Muscle of back (tissue), 13 donors: ENCODE data around the gene TMEM63B. TPM values are rescaled to one million over a fixed set of nuclear protein-coding genes. Genes with fewer than 3 reads are reported as not detected.
"Not testable (repeated sequence)": the region's sequence is repeated elsewhere in the genome, so short reads cannot be mapped to it uniquely, and the experiment has no call there.

Experiments
- DNase-seq, 3 donors: peaks; one replicate each; pipeline versions ENCODE4 v3.0.0 to v3.0.0-alpha.2; 2013
- long read RNA-seq, 9 donors: transcript quantifications; one replicate each; lab custom pipeline, GENCODE V29; 2026
- polyA plus RNA-seq, 10 donors: library from polyadenylated mRNA; unstranded; fragments of 120-200 nt; gene quantifications; one replicate each; pipeline ENCODE4 v1.2.1, GENCODE V29; 2013; ENCODE audit not compliant: insufficient read length in 10 of 10

TMEM63B gene
- 10 to 100 TPM; 14.2 to 20.5 (median 16.8) TPM for polyA plus RNA-seq
- long read RNA-seq, donor 1, partial matches to known transcripts, result 9 of 9 reads
- long read RNA-seq, donor 1, other reads (novel, unspliced or antisense), result 0 of 9 reads
- long read RNA-seq, donor 2, result 0 reads
- long read RNA-seq, donor 3, result 0 reads
- long read RNA-seq, donor 4, result 0 reads
- long read RNA-seq, donor 5, result 0 reads
- long read RNA-seq, donor 6, result 0 reads
- long read RNA-seq, donor 7, result 0 reads
- long read RNA-seq, donor 8, result 0 reads
- long read RNA-seq, donor 9, result 0 reads

DNA sequence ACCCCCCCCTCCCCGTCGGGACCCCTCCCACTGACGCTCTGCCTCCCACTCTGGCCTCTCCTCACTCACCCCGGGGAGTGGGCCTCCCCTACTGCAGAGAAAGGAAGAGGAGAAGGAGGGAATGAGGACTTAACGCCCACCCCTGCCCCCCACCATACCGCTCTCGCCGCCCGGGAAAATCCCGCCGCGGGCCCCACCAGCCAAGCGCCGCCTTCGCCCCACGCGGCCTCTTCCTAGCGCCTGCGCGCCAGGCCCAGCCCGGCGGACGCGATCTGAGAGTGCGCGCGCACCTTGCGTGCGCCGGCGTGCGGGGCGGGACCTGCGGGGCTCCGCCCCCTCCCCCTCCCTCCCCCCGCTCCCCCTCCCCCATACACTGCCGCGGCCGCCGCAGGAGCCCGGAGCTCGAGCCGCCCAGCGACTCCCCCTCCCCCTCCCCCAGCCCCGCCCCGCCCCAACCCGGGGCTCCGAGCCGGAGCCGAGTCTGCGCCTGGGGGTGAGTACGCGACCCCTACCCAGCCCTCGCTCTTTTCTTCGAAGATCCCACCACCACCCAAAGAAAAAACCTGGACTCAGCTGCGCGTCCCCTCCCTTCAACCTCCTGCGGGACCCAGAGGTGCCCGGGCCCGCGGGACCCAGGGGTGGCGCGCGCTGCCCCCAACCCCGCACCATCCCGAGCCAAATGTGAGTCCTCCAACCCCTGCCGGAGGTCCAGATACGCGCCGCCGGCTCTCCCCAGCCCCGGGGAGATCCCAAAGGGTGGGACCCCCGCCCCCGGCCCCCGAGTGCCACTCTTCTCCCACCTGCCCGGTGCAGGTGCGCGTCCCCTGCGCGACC is at the start of gene TMEM63B, which contains the start of gene MRPL14:
Gene TMEM63B (plus strand): TSS at position 369 of the 834 bp plus-strand sequence. CDS start 7,031 bp downstream, outside the sequence.
Gene MRPL14 (minus strand): TSS at position 267 of the 834 bp plus-strand sequence. CDS start 10,841 bp downstream, outside the sequence.
- DNase-seq, result peak; percentile 89 to 96 (median 96)

DNA sequence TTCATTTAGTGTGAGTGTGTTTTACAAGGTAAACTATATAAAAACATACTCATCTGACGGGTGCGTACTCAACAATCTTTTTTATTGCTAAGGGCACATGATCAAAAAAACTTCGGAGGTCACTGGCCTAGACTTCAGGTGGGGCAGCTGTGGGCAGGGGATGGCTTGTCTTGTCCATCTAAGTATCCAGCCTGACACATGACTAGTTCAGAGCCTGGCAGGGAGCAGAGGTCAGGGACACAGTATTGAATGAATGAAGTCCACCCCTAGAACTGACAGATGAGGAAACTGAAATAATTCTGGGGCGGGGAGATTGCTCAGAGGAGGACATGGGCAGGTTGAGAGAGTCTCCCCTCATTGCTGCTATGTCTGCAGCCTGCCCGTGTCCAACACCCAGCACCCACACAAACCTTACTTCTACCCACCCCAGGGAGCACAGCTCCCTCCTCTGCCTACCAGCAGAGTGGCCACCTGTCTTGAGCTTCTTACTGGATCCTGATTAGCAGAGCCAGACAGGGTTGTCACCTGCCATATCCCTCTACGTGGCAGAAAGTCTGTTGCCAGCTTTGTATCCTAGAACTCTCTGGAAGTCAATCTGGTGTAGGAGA is 49.0 kb upstream of the TMEM63B start:
- no peak for DNase-seq

DNA sequence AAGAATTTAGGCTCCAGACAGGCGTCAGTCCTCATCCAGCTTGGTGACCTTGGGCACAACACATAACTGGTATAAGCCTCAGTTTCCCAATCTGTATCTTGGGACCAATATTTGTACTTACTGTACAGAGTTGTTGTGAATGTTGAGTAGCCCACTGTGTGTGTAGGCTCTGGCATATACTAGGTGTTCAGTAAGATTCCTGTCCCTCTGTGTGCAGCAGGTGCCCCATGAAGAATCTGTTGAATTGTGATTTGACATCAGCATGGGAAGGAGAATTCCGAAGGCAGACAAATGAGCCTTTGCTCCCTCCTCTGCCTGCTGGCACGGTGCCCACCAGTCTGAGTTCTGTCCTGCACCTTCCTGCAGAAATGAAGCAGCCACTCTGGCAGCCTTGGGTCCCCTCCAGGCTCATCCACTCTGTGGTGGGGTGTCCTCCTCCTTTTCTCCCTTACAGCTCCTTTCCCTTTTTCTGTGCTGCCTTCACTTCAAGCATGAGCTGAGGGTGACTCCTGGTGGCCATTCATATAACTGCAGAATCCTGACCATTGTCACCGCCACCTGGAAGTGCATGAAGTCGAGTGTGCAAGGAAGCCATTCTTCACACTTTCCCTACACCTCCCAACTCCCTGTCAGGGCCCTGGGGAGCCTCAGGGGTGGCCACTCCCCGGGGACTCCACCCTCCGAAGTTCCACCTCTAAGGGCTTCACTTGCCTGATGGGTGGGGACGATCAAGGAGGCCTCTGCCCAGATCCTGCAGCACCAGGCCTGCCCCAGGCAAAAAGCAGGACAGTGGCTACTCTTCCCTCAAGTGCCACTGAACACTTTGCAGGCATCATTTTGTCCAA is 48.3 kb upstream of the TMEM63B start:
- DNase-seq, result peak; percentile 77 to 89 (median 82)

DNA sequence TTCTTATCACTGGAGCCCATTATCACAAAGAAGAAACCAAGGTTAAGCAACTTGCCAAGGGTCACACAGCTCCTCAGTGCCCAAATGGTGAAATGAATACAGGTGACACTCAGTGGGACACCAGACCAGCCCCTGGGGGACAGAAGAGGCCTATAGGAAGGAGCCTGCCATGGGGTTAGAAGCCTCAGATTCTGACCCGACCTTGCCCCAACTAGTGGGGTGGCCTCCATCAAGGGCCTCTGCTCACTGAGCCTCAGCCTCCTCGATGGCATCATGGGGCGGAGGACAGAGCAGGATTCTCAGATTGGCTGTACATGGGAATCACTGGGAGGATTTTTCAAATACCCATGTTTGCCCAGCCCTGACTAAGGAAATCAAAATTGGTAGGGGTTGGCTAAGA is 47.7 kb upstream of the TMEM63B start:
- no peak for DNase-seq

DNA sequence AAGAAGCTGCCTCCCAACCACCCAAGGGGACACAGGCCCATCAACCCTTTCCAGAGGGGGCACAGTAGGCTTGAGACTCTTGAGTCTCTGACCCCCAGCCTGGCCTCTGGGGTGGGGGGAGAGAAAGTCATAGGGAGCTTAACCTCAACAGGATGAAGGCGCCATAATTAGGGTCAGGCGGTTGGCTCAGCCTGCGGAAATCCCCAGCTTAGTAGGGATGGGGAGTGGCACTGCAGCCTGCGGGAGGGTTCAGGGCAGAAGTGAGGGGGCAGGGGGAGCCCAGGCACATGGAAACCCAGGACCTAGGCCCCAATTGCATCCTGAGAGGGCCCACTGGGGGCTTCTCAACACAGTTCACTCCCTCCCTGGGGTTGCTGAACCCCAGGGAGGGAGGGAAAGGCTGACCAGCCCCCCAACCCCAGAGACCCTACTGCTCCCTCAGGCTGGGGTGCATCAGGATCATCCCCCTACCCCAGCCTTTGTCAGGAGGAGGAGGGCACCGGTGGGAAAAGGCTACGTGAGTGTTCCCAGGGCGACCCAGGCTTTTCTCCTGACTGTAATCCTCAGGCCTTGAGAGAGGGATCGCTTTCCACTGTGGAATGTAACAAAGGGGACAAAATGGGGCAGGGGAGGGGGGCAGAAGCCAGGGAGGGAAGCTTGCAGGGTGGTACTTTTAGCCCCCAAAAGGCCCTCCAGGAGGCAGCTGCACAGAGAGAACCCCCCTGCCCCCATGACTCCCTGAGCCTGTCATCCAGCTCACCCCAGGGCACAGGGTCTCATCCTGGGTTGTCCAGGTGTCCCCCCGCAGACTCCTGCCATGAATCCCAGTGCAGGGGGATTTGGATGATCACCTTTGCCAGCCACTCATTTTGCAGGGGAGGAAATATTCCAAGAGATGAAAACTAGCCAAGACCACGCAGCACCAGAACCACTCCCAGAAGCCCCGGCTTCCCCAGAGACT is 46.5 kb upstream of the TMEM63B start:
- no peak for DNase-seq

DNA sequence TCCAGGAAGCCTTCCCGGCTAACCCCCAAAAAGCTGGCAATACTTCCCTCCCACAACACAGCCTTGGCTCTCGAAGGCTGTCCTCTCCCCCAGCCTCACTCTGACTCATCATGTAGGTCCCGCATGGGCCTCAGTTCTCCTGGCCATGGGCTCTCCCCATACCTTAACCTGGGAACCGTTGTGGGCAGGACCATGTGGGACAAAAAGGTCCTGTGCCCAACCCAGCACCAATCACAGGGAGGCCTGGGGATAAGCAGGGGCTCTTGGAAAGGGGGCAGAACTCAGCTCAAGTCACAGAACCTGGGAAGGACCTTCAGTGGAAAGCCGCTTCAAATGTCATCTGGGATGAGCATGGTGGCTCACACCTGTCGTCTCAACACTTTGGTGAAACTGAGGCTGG is 45.6 kb upstream of the TMEM63B start:
- DNase-seq, result no peak

DNA sequence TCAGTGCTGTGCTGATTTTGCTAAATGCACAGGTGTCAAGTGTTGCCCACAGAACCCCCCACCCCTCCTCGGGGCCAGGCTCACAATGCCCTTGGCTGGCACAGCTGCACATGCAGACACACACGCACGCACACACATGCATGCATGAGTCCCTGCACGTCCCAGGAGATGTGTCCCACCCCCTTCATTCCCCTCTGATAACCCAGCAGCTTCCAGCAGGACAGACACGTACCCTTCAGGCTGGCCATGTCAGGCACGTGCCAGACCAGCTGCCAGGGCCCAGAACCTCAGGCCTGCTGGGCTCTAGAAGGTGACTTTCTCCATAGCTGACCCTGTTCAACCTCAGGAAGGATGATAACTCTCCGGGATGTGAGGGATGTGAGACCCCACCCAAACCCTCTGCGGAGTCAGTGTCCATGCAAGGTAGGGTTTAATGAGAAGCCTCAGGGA is 44.5 kb upstream of the TMEM63B start:
- DNase-seq, result no peak

DNA sequence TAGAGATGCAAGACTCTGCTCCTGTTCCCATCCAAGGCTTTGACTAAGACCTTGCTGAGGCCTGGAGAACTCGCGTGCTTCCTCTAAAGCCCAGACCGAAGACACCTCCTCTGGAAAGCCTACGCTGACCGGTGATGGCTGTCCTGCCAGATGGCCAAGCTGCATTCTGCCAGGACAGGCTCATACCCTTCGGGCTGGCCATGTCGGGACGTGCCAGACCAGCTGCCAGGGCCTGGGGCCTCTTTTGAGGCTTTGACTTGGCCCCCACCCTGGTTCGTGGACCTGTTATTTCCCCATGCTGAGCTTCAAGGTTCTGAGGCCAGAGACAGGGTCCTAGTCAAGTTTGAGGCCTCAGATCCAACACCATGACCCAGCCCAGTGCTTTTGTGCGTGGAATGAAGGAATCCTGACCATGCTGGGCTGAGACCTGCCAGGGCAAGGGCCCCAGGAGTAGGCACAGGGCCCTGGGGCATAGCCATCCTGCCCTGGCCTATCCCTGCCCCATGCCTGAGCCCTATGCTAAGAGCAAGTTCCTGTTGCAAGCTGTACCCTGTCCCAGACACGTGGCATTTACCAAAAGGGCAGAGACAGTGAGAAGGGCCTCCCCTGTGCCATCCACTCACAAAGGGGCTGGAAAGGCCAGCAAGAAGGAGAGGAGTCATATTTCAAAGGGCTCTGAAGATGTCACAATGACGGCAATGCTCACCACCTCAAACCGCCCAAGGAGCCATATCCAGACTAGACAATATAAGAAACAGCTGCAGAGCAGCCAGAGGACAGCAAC is 42.9 kb upstream of the TMEM63B start:
- no peak for DNase-seq

DNA sequence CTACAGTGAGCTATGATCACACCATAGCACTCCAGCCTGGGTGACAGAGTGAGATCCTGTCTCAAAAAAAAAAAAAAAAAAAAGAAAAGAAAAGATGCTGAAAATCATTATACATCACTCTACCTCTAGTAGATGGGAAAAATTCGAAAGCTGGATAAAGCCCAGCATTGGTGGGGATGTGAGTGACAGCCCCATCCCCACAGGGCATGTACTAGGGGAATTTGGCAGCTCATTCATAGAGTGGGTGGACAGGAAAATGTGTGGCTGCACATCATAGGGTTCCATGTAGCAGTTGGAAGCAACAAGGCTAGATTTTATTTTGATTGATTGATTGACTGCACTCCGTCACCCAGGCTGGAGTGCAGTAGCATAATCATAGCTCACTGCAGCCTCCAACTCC is 42.1 kb upstream of the TMEM63B start:
- no peak for DNase-seq

DNA sequence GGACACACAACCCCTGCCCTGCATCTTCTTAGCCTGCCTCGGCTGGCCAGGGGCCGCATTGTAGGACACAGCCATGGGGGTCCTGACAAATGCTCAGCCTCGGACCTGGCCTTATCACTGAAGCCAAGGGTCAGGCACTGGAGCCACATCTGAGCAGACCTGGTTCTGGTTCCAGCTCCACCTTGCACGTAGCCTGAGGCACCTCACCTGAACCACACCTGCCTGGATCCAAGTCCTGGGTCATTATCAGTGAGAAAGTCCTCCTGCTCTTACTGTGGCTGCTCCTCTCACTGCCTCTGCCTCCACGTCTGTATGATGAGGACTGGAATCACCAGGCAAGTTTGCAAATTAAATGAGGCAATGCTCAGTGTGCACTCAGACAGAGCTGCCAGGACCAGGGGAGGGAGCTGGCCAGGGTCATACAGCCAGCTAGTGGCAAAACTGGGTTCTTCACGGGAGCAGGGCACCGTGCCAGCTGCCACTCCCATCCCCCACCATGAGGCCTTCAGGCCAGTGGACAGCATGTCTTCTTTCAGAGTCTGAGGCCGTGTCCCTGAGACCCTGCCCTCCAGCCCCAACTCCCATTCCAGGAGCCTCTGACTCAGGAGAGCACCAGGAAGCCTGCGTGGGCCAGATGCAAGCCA is 40.3 kb upstream of the TMEM63B start:
- DNase-seq, result no peak

DNA sequence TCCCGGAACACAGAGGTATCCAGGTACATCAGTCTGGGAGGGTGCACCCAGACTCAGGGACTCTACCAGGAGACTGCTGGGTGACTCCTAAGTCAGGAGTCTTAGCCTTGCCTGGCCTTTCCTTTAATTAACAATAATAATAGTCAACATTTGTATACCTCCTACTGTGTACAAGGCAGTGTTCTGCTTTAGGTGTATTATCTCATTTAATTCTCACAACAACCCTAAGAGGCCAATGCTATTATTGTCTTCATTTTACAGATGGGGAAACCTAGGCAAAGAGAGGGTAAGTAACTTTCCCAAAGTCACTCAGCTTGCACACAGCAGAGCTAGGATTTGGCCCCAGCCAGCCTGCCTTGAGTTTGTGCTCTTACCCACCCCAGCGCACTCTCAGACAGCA is 39.7 kb upstream of the TMEM63B start:
- no peak for DNase-seq

DNA sequence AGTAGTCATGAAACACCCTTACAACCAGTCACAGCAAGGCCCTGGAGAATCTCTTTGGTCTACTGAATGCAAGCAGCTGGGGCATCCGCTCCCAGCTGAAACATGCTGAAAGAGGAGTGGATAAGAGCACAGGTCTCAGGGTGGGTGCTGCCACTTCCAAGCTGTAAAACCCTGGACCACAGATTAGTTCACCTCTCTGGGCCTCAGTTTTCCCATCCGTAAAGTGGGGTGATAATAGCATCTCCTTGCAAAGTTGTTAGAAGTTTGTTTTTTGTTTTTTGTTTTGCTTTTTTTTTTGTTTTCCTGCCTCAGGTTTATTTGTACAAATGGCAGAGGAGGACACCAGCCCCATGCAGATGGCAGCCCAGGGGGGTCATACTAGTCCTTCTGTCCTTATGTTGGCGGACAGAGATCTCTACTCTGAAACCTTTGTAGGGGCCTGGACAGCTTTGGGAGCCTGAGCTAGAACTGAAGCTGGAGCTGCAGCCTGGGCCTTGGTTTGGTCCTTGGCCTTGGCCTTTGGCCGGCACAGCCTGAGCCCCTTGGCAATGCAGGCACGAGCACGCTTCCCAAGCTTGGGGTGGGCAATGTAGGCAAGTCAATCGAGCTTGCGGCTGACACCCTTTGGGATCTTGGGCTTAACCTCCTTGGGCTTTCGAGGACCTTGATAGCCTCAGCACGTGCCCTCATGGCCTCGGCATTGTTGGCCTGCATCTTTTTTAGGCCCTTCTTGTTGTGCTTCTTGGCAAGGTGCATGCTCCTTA is 38.3 kb upstream of the TMEM63B start:
- DNase-seq, result no peak

DNA sequence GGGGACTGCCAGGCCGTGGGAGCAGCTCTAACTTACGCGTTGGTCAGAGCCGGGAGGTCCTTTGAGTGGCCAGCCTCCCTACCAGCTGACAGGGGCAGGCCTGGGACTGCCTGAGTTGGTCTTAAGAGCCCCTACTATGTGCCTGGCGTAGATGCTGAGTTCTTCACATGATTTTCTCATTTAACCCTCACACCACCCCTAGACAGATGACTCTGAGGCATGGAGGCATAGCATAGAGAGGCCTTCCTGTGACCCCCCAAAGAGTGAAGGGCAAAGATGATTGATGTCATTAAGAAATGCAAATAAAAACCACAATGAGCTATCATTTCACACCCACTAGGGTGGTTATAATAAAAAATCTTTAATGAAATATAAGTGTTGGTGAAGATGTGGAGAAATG is 36.9 kb upstream of the TMEM63B start:
- no peak for DNase-seq

DNA sequence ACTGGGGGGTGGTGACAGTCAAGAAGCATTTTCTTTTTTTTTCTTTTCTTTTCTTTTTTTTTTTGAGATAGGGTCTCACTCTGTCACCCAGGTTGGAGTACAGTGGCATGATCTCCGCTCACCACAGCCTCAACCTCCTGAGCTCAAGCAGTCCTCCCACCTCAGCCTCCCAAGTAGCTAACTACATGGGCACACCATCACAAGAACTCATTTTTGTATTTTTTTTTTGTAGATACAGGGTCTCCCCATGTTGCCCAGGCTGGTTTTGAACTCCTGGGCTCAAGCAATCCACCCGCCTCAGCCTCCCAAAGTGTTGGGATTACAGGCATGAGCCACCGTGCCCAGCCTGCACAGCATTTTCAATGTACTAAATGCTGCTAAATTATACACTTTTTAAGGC is 36.0 kb upstream of the TMEM63B start:
- not testable (repeated sequence) for DNase-seq

DNA sequence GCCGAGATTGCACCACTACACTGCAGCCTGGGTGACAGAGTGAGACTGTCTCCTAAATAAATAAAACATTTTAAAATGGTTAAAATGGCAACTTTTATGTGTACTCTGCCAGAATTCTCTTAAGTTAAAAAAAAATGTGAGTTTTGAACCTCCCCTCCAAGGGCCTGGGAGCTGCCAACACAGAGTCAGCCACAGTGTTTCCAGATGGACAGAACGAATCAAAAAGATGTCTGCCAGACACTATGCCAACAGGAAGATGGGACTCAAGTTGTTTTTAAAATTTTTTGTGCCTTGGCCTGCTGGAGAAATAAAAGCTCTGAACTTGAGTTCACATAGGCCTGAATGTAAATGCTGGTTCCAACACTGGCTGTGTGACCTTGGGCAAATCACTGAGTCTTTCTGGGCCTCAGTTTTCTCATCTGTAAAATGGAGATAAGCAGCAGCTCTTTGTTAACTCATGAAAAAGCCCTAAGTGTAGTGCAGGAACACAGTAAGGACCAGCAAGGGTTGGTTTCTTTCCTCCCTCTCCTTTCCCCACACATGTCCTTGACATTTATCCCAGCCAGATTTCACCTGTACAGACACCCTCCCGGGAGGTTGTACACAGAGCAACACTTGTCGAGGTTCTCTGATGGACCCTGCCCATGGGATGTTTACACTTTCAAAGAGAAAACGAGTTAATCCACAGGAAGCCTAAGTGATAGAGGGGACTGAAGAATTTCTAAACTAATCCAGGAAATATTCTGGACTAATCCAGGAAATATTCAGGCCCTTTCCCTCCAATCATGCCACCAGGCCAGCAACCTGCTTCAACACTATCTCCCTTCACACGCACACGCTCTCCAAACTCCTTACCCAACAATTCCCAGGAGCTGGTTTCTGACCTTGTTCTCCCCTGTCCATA is 35.1 kb upstream of the TMEM63B start:
- no peak for DNase-seq

DNA sequence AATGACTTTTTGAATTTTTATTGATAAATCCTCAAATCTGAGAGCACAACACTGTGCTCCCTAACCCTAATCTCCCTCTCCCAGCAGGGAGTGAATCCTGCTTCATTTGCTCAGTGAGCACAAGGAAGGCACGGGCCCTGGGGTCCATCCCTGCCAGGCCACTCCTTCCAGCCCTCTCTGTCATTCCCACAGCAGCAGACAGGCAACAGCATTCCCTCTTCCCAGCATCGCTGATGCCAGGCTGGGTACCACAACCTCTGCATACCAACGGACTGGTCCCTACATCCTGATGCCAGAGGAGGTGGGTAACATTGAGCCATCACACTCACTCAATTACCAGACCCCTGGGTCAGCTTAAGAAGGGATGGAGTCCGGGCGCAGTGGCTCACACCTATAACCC is 34.3 kb upstream of the TMEM63B start:
- no peak for DNase-seq

DNA sequence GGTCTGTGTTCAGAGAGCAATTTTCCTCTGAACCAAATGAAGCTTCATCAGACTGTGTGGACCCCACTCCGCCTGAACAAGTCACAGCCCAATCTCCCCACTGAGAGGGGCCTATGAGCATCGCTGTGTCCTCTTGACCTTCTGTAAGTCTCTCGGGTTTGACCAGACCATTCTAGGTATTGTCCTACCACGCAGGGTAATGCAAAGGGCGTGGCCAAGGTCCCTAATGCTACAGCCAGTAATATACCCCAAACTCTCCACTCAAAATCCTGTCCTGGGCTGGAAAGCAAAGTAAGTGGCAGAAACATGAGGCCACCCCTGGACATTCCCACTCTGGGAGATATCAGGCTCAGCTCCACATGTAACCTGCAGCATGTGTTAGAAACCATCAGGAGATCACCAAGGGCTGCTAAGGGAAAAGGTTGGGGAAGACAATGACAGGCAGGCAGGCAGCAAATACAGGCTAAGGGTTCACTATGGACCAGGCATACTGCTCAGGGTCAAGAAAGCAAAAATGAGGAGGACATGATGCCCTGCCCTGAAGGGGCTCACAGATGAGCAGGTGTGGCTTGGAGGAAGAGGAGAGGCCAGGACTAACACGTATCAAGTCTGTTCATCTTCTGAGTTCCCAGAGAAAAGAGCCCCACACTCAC is 33.5 kb upstream of the TMEM63B start:
- DNase-seq, result no peak
